Type B pancreatic cell (in vitro differentiated cells): ENCODE results near the gene ELOVL2. TPM values are rescaled to one million over a fixed set of nuclear protein-coding genes. Genes with fewer than 3 reads are reported as not detected.
"Not testable (repeated sequence)": the region's sequence is repeated elsewhere in the genome, so short reads cannot be mapped to it uniquely, and the experiment has no call there.

Source experiments
- DNase-seq: peaks from one replicate; pipeline ENCODE4 v3.0.0; 2021; ENCODE audit warnings: mixed read lengths; ENCODE audit not compliant: unreplicated experiment; ENCODE audit errors: extremely low spot score
- H3K27ac Mint-ChIP-seq: 2 replicates; pipeline ENCODE4 v1.8.0; 2021; ENCODE audit warnings: mild to moderate bottlenecking, mixed read lengths
- H3K27me3 Mint-ChIP-seq: 2 replicates; pipeline ENCODE4 v1.8.0; 2021; ENCODE audit warnings: mixed read lengths
- H3K36me3 Mint-ChIP-seq: 2 replicates; pipeline ENCODE4 v1.8.0; 2021; ENCODE audit warnings: mixed read lengths
- H3K4me1 Mint-ChIP-seq: one replicate; pipeline ENCODE4 v1.8.0; 2021; ENCODE audit warnings: mixed read lengths; ENCODE audit not compliant: unreplicated experiment
- H3K4me3 Mint-ChIP-seq: 2 replicates; pipeline ENCODE4 v1.8.0; 2021; ENCODE audit warnings: mild to moderate bottlenecking, mixed read lengths
- H3K9me3 Mint-ChIP-seq: 2 replicates; pipeline ENCODE4 v1.8.0; 2021; ENCODE audit warnings: mixed read lengths
- total RNA-seq: library from RNA; stranded (reverse); gene quantifications from 2 replicates; pipeline ENCODE4 v1.2.1, GENCODE V29; 2021; ENCODE audit warnings: low replicate concordance
- TF ChIP-seq, protein P1 (sequence below): fragments of 200-600 bp; sonication (generic); conservative IDR thresholded peaks from 2 replicates; pipeline ENCODE4 v1.5.0; 2021; ENCODE audit warnings: antibody characterized with exemption, mild to moderate bottlenecking

ELOVL2 gene
- total RNA-seq, 1 donor from 2014 or later, result 3.8 TPM

DNA sequence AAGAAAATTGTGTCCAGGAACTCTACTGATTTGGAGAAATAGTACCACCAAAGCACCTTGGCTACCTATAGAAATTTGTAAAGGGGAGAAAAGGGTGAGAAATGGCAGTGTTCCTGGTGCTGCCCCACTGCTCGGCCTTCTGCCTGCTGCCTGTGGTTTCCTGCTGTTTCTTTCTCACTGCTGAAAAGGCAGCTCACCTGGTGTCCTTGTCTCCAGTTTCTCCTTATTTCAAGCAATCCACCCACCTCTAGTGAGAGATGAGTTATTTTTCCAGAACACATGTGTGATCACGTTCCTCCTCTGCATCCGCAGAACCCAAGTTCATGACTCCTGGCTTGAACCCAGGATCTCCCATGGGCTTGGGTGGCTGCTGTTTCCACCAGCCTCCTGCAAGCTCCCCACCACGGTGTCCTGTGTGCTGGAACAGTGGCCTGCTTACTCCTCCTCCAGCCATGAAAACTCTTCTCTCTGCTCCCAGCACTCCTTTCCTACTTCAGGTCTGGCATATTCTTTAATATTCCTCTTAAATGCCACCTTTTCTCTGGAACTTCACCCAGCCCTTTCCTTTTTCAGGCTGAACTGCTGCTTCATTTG, 48.9 kb downstream of the ELOVL2 start:
- Mint-ChIP-seq H3K27ac (no peak overlapping the region), H3K36me3 (no peaks in the 10 kb centered on the region), H3K27me3 (no peaks in the 10 kb centered on the region), H3K4me3 (no peak overlapping the region), H3K9me3 (no peaks in the 10 kb centered on the region), H3K4me1 (peaks cover 13% of the 10 kb centered on the region)
- DNase-seq, result no peak
- TF ChIP-seq, protein P1, sequence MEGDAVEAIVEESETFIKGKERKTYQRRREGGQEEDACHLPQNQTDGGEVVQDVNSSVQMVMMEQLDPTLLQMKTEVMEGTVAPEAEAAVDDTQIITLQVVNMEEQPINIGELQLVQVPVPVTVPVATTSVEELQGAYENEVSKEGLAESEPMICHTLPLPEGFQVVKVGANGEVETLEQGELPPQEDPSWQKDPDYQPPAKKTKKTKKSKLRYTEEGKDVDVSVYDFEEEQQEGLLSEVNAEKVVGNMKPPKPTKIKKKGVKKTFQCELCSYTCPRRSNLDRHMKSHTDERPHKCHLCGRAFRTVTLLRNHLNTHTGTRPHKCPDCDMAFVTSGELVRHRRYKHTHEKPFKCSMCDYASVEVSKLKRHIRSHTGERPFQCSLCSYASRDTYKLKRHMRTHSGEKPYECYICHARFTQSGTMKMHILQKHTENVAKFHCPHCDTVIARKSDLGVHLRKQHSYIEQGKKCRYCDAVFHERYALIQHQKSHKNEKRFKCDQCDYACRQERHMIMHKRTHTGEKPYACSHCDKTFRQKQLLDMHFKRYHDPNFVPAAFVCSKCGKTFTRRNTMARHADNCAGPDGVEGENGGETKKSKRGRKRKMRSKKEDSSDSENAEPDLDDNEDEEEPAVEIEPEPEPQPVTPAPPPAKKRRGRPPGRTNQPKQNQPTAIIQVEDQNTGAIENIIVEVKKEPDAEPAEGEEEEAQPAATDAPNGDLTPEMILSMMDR, result no peak

GRCh38 chr6:10993896-10994295, 50.2 kb downstream of the ELOVL2 start:
- TF ChIP-seq, protein P1, result no peak
- peaks cover 7% of the 10 kb centered on the region for H3K4me1 Mint-ChIP-seq
- no peaks in the 10 kb centered on the region for H3K9me3 Mint-ChIP-seq
- no peak for DNase-seq
- no peak overlapping the region for H3K4me3 Mint-ChIP-seq
- no peaks in the 10 kb centered on the region for H3K27me3 Mint-ChIP-seq
- no peaks in the 10 kb centered on the region for H3K36me3 Mint-ChIP-seq
- H3K27ac Mint-ChIP-seq, result no peak overlapping the region

DNA sequence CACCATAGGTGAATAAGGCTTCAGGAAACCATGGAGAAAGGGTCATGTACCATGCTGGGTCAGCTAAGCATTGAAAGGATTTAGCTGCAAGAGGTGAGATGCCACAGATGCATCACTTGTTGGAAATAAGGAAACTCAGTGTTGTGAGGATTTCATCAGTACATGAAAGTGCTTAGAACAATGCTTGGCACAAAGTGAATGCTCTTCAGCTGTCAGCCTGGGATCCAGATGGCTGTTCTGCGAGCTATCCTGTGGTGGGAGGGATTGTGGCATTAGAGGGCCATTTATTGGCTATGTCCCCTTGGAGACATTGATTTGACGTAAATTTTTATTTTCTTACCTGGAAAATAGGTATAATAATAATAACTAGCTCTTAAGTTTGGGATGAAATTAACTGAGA, 53.0 kb downstream of the ELOVL2 start:
- Mint-ChIP-seq H3K4me3 (no peak overlapping the region), H3K4me1 (peaks cover 7% of the 10 kb centered on the region)
- TF ChIP-seq, protein P1, result no peak

GRCh38 chr6:10989587-10989986, 54.5 kb downstream of the ELOVL2 start:
- H3K27me3 Mint-ChIP-seq, result no peaks in the 10 kb centered on the region
- no peak for DNase-seq
- TF ChIP-seq, protein P1, result no peak
- H3K4me3 Mint-ChIP-seq, result no peak overlapping the region
- no peak overlapping the region for H3K27ac Mint-ChIP-seq
- peaks cover 7% of the 10 kb centered on the region for H3K4me1 Mint-ChIP-seq
- no peaks in the 10 kb centered on the region for H3K9me3 Mint-ChIP-seq
- H3K36me3 Mint-ChIP-seq, result no peaks in the 10 kb centered on the region

More for the DNA sequence above, 53.0 kb downstream of the ELOVL2 start:
- Mint-ChIP-seq H3K36me3 (no peaks in the 10 kb centered on the region), H3K9me3 (no peaks in the 10 kb centered on the region), H3K27ac (no peak overlapping the region), H3K27me3 (no peaks in the 10 kb centered on the region)
- DNase-seq, result no peak

GRCh38 chr6:10984959-10985358, 59.1 kb downstream of the ELOVL2 start:
- H3K27ac Mint-ChIP-seq, DNase-seq, H3K4me3 Mint-ChIP-seq, H3K36me3 Mint-ChIP-seq, H3K9me3 Mint-ChIP-seq, H3K4me1 Mint-ChIP-seq, H3K27me3 Mint-ChIP-seq: not testable (repeated sequence)

DNA sequence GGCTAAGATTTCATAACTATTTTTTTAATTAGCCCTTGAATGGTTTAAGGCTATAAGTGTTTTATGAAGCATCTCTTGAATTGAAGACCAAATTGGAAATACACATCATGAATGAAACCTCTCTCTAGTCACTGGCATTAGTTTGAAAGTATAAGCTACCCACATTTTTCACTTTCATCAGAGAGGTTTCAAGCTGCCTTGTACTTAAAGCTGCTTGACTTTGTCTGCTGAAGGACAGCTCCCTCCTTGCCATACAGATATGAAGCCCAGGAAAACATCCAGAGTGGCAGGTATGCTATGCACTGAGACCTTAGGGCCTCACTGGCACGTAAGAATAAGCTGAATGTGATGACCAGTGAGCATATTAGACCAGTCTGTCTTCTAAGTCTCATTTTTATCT, 62.7 kb downstream of the ELOVL2 start:
- H3K4me3 Mint-ChIP-seq, result no peak overlapping the region

More for the DNA sequence above, 62.7 kb downstream of the ELOVL2 start:
- Mint-ChIP-seq H3K27ac (no peak overlapping the region), H3K9me3 (no peaks in the 10 kb centered on the region), H3K4me1 (no peaks in the 10 kb centered on the region), H3K36me3 (peaks cover 6% of the 10 kb centered on the region), H3K27me3 (no peaks in the 10 kb centered on the region)
- TF ChIP-seq, protein P1, result no peak
- no peak for DNase-seq
